Natural killer cell treated with Interleukin-12 subunit alpha and Interleukin-12 subunit beta and Interleukin-15 and Interleukin-18, amount 100 ng/mL, for 72 hours (primary cell): ENCODE measurements around the gene TEAD4. TPM values are rescaled to one million over a fixed set of nuclear protein-coding genes. Genes with fewer than 3 reads are reported as not detected.

Source experiments
- ATAC-seq, 2 donors: fragments of 150-1000 bp; cut with Tn5 transposase in 1 of 2; sonication (Bioruptor Pico), chemical (Tn5 transposase) in 1 of 2; 2 replicates each; pipeline ENCODE4 v1.10.0; 2021
- DNase-seq: peaks from one replicate; pipeline ENCODE4 v3.0.0; 2022; ENCODE audit warnings: low spot score
- H3K27ac Mint-ChIP-seq, 2 donors: 1 replicate in 1 of 2; 2 replicates in 1 of 2; pipeline ENCODE4 v1.8.0; 2022; ENCODE audit warnings: mixed read lengths in 2 of 2, mild to moderate bottlenecking in 1 of 2, moderate library complexity in 1 of 2
- H3K27me3 Mint-ChIP-seq, 2 donors: 1 replicate in 1 of 2; 2 replicates in 1 of 2; pipeline ENCODE4 v1.8.0; 2022; ENCODE audit warnings: mixed read lengths in 2 of 2
- H3K36me3 Mint-ChIP-seq: one replicate; pipeline ENCODE4 v1.8.0; 2022; ENCODE audit warnings: mixed read lengths
- H3K4me1 Mint-ChIP-seq, 2 donors: 1 replicate in 1 of 2; 2 replicates in 1 of 2; pipeline ENCODE4 v1.8.0; 2022; ENCODE audit warnings: low read depth in 2 of 2, mixed read lengths in 2 of 2, mild to moderate bottlenecking in 1 of 2
- H3K4me3 Mint-ChIP-seq: one replicate; pipeline ENCODE4 v1.8.0; 2022; ENCODE audit warnings: mixed read lengths
- H3K9me3 Mint-ChIP-seq: 2 replicates; pipeline ENCODE4 v1.8.0; 2022; ENCODE audit warnings: mixed read lengths
- total RNA-seq, 2 donors: library from RNA; stranded (reverse); gene quantifications; one replicate each; pipeline ENCODE4 v1.2.3, GENCODE V29; 2022

The TEAD4 gene
- total RNA-seq, 2 donors from 2014 or later: 0.33 TPM; not detected in 1

DNA sequence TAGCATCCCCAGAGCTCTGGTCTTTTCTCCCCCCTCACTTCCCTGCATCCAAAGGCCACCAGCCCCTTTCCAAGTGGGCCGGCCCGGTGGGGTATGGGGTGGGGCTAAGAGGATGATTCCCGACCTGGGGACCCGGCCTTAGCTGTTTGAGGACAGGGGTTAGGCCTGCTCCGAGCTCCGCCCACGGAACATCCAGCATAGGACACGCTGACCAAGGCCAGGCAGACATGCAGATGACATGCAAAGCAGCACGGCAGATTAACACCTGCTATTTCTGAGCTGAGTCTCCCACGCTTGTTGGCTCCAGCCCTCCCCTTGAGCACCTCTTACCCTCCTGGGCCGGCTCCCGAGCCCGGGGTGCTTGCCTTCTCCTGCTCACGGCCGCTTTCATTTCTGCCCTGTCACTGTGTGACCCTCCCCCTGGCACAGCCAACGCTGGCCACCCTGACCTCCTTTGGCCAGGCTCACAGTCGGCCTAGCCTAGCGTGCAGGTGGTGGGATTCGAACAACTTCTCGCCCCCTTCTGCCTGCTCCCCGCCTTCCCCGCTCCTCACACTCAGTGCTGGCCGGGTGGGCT, 40.2 kb downstream of the TEAD4 start:
- Mint-ChIP-seq H3K9me3 (no peaks in the 10 kb centered on the region), H3K27me3 (peaks cover 0 to under 1% of the 10 kb centered on the region in 2 donors), H3K36me3 (no peaks in the 10 kb centered on the region), H3K4me1 (no peaks in the 10 kb centered on the region), H3K4me3 (no peak overlapping the region), H3K27ac (no peak overlapping the region)
- DNase-seq (no peak), ATAC-seq (peak in 1 of 2 donors; percentile 16)

DNA sequence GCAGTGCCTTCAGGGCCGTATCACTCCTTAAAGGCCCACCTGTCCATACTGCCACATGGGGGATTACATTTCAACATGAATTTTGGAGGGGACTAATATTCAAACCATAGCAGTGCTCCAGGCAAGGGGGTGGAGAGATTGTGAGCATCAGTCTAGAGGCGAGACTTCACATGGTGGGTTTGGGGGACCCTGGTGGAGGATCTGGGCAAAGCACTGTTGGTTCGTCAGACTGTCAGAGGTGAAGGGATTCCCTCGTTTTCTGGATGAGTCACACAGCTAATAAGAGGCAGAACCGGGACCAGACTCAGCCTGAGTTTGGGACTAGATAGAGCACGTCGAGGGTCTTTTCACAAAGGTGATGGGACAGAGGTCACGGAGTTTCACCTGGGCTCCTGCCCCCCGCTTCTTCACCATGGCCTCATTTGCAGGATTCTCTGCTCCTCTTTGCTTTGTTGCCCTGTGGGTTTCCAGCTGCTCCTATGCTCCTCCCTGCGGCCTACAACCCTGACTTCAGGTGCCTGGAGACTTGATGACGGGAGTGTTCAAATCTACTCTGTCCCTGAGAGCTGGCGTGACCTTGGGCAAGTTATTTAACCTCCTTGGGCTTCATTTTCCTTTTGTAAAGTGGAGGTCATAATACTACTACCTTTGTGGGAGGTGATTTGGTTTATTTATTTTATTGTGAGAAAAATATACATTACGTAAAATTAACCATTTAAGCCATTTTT, 41.5 kb downstream of the TEAD4 start:
- H3K4me3 Mint-ChIP-seq: no peak overlapping the region
- peaks cover 0 to 2% of the 10 kb centered on the region in 2 donors for H3K27me3 Mint-ChIP-seq
- no peak overlapping the region for H3K27ac Mint-ChIP-seq
- DNase-seq (no peak), ATAC-seq (no peak)
- H3K4me1 Mint-ChIP-seq: no peaks in the 10 kb centered on the region
- H3K9me3 Mint-ChIP-seq: no peaks in the 10 kb centered on the region
- no peaks in the 10 kb centered on the region for H3K36me3 Mint-ChIP-seq

DNA sequence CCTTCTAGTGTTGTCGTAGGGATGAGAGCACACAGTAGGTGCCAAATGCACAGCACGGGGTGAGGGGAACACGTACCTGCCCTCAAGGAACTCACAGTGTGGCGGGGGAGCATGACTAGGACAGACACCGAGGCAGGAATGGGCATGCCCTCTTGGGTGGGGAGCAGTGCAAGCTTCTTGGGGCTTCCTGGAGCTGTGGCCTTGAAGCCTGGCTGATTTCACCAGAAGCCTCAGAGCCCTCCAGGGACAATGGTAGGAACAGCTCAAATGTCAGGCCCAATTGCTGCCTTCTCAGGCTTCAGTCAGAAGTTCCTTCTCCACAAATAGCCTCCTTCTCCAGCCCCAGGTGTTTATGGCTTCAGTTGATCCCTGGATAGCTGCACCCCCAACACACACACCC, 43.4 kb downstream of the TEAD4 start:
- DNase-seq: no peak
- Mint-ChIP-seq H3K27ac (no peak overlapping the region), H3K27me3 (peaks cover 0 to 2% of the 10 kb centered on the region in 2 donors), H3K4me1 (no peaks in the 10 kb centered on the region), H3K9me3 (no peaks in the 10 kb centered on the region), H3K36me3 (no peaks in the 10 kb centered on the region), H3K4me3 (no peak overlapping the region)
- no peak for ATAC-seq

DNA sequence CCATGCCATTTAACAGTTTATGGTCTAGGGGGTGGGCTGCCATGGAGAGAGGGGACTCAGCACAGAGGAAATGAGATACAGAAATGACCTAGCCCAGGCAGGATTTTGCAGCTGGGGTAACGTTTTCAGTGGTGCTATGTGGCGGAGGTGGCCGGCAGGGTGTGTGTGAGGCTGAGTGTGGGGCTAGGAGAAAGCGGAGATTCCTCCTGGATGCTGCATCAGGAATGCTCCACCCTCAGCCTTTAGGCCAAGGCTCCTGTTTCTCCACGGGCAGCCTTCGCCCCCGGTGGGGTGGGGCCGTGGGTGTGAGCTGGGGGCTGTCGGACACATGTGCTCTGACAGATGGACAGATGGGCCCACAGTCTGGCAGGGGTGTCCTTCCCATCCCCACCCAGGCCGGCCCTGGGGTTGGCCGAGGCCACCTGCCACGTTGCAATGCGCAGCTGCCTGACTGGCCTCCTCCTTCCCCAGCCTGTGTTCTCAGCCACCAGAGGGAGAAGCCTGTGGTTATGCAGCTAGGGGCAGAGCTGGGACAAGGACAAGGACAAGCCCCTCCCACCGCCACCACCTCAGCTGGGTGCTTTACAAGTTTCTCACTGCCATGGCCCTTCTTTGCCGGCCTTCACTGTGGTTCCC, 44.3 kb downstream of the TEAD4 start:
- DNase-seq (no peak), ATAC-seq (peak in 1 of 2 donors; percentile 22)
- Mint-ChIP-seq H3K36me3 (no peaks in the 10 kb centered on the region), H3K4me3 (no peak overlapping the region), H3K4me1 (no peaks in the 10 kb centered on the region), H3K9me3 (no peaks in the 10 kb centered on the region), H3K27me3 (peaks cover 0 to 2% of the 10 kb centered on the region in 2 donors), H3K27ac (no peak overlapping the region)

DNA sequence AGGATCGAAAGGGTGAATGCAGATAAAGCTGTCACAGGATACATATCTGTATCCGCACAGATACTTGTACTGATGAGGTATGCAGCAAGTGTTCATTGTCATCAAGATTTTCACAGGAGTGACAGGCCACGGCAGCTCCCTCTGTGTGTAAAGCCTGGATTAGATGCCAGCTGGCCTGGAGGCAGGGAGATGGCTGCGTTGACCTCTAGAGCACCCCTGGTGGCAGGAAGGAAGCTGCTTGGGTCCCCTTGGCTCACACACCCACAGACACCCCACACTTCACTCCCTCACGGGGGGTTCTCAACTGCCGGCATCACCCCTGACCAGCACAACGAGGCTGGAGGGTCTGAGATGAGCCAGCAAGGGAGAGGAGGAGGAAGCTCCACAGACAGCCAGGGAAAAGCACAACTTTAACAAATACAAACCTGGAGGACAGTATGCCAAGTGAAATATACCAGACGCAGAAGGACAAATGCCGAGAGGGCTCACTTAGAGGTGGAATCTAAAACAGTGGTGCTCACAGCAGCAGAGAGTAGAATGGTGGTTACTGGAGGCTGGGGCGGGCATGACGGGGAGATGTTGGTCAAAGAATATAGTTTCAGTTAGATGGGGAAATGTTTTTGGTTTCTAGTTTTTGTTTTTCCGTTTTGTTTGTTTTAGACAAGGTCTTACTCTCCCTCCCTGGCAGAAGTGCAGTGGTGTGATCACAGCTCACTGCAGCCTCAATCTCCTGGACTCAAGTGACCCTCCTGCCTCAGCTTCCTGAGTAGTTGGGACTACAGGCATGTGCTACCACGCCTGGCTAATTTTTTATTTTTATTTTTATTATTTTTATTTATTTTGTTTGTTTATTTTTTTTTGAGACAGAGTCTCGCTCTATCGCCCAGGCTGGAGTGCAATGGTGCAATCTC, 45.7 kb downstream of the TEAD4 start:
- no peaks in the 10 kb centered on the region for H3K36me3 Mint-ChIP-seq
- H3K4me1 Mint-ChIP-seq: no peaks in the 10 kb centered on the region
- no peaks in the 10 kb centered on the region for H3K9me3 Mint-ChIP-seq
- DNase-seq: no peak
- peaks cover 0 to 2% of the 10 kb centered on the region in 2 donors for H3K27me3 Mint-ChIP-seq
- H3K27ac Mint-ChIP-seq: no peak overlapping the region
- ATAC-seq: peak in 1 of 2 donors; percentile 24
- no peak overlapping the region for H3K4me3 Mint-ChIP-seq

DNA sequence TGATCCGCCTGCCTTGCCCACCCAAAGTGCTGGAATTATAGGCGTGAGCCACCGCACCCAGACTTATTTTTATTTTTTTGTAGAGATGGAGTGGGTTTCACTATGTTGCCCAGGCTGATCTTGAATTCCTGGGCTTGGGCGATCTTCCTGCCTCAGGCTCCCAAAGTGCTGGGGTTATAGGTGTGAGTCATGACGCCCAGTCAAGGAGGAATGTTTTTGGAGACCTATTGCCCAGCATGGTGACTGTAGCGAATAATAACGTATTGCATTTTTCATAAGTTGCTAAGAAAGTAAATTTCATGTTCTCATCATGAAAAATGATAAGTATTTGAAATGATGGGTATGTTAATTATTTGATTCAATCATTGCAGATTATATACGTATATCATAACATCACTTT, 46.5 kb downstream of the TEAD4 start:
- Mint-ChIP-seq H3K27ac (no peak overlapping the region), H3K27me3 (peaks cover 0 to 2% of the 10 kb centered on the region in 2 donors), H3K9me3 (no peaks in the 10 kb centered on the region), H3K36me3 (no peaks in the 10 kb centered on the region), H3K4me1 (no peaks in the 10 kb centered on the region), H3K4me3 (no peak overlapping the region)
- DNase-seq (no peak), ATAC-seq (no peak)

DNA sequence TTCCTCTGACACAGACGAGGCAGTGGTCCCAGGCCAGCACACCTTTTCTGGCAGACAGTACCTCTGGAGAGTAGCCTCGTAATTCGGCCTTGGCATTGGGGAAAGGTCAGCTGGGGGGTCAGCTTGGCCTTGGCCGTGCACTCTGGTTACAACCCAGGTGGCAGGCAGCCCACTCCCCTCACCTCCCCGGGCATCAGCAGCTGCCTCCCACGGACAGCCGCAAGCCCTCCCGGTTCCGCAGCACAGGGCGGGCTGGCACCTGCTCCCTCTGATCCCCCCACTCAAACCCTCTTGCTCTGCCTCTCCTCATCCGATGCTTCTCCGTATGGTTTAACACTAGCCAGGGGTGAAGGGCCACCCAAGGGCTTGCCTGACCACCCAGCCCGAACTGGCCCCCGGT, 50.6 kb downstream of the TEAD4 start:
- H3K9me3 Mint-ChIP-seq: no peaks in the 10 kb centered on the region
- no peaks in the 10 kb centered on the region for H3K27me3 Mint-ChIP-seq
- DNase-seq: no peak
- H3K4me3 Mint-ChIP-seq: no peak overlapping the region
- no peak for ATAC-seq
- no peak overlapping the region for H3K27ac Mint-ChIP-seq
- H3K4me1 Mint-ChIP-seq: no peaks in the 10 kb centered on the region
- H3K36me3 Mint-ChIP-seq: no peaks in the 10 kb centered on the region

DNA sequence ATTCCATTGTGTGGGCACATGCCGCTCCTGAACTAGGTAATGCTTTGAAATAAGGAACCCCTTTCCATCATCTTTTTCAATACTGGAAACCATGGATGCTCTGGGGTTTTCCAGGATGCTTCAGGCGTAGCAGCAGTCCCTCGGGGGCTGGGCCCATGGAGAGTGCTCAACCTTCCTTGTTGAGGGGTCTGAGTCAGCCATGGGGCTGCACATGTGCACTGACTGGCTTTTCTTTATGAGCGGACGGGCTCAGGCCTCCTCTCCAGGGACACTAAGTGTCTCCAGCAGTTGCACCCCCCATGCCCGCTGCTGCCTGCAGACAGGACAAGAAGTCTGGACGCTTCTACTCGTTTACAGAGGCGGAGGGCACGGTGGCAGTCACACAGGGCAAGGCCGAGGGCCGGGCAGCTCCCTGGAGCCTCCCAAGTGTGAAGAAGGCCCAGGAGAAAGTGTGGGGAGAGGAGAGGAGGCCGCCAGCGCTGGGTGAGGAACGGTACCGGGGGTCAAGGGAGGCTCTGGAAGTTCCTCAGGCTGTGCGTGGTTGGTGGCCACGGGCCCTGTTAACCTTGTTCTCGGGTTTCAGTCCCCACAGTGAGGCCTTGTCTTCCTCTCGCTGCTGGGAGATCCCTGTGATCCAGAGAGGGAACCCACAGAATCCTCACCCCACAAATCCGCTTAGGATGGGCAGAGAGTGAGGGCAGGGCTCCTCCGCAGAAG, 51.2 kb downstream of the TEAD4 start:
- Mint-ChIP-seq H3K4me1 (no peaks in the 10 kb centered on the region), H3K36me3 (no peaks in the 10 kb centered on the region), H3K27me3 (no peaks in the 10 kb centered on the region), H3K27ac (no peak overlapping the region), H3K9me3 (no peaks in the 10 kb centered on the region), H3K4me3 (no peak overlapping the region)
- DNase-seq (no peak), ATAC-seq (no peak)

DNA sequence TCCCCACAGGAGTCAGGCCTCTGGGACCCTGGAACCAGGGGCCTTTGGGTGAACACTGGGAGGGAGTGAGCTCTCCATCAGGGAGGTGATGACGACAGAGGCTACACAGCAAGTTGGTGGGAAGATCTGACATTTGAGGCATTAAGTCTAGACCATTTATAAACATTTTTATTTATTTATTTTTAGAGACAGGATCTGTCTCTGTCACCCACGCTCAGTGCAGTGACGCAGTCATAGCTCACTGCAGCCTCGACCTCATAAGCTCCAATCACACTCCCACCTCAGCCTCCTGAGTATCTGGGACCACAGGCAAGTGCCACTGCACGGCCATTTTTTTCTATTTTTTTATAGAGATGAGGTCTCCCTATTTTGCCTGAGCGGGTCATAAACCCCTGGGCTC, 53.6 kb downstream of the TEAD4 start:
- no peaks in the 10 kb centered on the region for H3K36me3 Mint-ChIP-seq
- H3K4me3 Mint-ChIP-seq: no peak overlapping the region
- H3K27ac Mint-ChIP-seq: no peak overlapping the region
- ATAC-seq (no peak), DNase-seq (no peak)
- H3K4me1 Mint-ChIP-seq: no peaks in the 10 kb centered on the region
- H3K27me3 Mint-ChIP-seq: no peaks in the 10 kb centered on the region
- H3K9me3 Mint-ChIP-seq: no peaks in the 10 kb centered on the region

DNA sequence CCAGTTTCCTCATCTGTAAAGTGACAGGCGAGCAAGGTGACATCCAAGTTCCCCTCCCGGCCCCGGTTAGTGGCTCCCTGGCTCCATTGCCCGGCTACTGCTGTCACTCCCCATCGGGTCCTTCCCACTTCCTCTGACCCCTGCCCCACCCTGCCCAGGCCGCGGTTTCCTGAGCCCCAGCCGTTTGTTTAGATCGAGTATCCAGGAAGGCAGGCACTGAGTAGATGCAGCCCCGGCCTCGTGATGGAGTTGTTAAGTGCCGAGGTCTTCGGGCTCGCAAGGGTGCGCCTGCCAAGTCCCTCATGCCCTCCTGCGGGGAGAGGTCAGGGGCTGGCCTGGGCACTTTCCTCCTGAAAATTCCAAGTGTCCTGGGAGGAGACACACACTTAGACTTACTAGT, 55.4 kb downstream of the TEAD4 start:
- H3K27ac Mint-ChIP-seq: no peak overlapping the region
- no peaks in the 10 kb centered on the region for H3K36me3 Mint-ChIP-seq
- no peak overlapping the region for H3K4me3 Mint-ChIP-seq
- DNase-seq (no peak), ATAC-seq (no peak)
- H3K9me3 Mint-ChIP-seq: no peaks in the 10 kb centered on the region
- no peaks in the 10 kb centered on the region for H3K27me3 Mint-ChIP-seq
- H3K4me1 Mint-ChIP-seq: no peaks in the 10 kb centered on the region

DNA sequence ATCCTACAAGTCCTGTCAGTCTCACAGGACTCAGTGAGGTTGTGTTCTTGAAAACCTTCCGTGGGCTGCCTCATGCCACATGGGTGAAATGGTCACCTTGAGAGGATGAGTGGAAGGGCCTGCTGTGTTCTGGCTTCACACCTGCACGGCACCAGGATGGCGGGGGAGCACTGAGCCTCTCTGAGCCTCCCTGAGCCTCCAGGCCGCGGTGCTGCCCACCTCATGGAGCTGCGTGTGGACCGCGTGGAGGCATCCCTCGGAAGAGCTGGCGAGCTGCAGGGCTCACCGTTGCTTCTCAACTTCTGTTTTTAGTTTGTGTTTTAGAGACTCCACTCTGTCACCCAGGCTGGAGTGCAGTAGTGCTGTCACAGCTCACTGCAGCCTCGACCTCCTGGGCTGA, 56.2 kb downstream of the TEAD4 start:
- no peak overlapping the region for H3K27ac Mint-ChIP-seq
- no peak for ATAC-seq
- no peaks in the 10 kb centered on the region for H3K4me1 Mint-ChIP-seq
- no peak for DNase-seq
- no peaks in the 10 kb centered on the region for H3K9me3 Mint-ChIP-seq
- no peaks in the 10 kb centered on the region for H3K36me3 Mint-ChIP-seq
- no peaks in the 10 kb centered on the region for H3K27me3 Mint-ChIP-seq
- no peak overlapping the region for H3K4me3 Mint-ChIP-seq

DNA sequence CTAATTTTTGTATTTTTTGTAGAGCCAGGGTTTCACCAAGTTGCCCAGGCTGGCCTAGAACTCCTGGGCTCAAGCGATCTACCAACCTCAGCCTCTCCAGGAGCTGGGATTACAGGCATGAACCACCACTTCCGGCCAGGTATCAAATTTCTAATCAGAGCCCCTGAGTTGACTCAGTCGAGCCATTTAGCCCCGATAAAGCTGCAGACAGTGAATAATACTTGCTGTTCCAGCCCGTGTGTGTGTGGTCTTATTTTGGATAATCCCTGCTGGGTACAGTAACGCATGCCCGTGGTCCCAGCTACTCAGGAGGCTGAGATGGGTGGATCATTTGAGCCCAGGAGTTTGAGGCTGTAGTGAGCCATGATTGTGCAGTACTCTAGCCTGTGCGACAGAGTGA, 57.0 kb downstream of the TEAD4 start:
- Mint-ChIP-seq H3K4me1 (no peaks in the 10 kb centered on the region), H3K4me3 (no peak overlapping the region), H3K9me3 (no peaks in the 10 kb centered on the region), H3K27me3 (no peaks in the 10 kb centered on the region), H3K36me3 (no peaks in the 10 kb centered on the region), H3K27ac (no peak overlapping the region)
- DNase-seq (no peak), ATAC-seq (no peak)

DNA sequence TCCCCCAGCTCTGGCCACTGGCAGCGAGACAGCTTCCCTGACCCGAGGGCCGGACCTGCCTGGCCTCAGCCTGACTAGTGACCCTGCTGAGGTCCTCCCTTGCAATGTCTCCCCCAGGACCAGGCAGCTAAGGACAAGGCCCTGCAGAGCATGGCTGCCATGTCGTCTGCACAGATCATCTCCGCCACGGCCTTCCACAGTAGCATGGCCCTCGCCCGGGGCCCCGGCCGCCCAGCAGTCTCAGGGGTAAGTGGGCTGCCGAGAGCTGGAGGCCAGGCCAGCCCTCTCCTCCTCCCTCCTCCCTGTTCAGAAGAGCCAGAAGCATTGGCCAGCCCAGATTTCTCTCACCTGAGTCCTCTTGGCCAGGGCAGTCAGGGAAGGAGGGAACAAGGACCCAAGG, 58.1 kb downstream of the TEAD4 start:
- Mint-ChIP-seq H3K36me3 (no peaks in the 10 kb centered on the region), H3K4me3 (no peak overlapping the region), H3K27me3 (no peaks in the 10 kb centered on the region)

More for the DNA sequence above, 58.1 kb downstream of the TEAD4 start:
- Mint-ChIP-seq H3K9me3 (no peaks in the 10 kb centered on the region), H3K4me1 (no peaks in the 10 kb centered on the region), H3K27ac (no peak overlapping the region)
- DNase-seq: no peak
- ATAC-seq: no peak
